ENCODE data around the gene TESK1.

- peak; percentile 95 to 99 (median 98) for TF ChIP-seq CTCF (IDR thresholded peaks at IDR 0.05)
- TF ChIP-seq POLR2A (IDR thresholded peaks at IDR 0.05) = peak in 2 of 4 donors; percentile 72 to 78
- peak in 1 of 4 donors; percentile 73 for TF ChIP-seq EP300 (IDR thresholded peaks at IDR 0.05)
Measured at GRCh38 chr9:35603986-35604577, 980 bp upstream of the TESK1 start.

Data from upper lobe of left lung (tissue), 4 donors.